HG02981 (cell line): ENCODE data around the gene PYM1.

Experiments used
- ATAC-seq: cut with Tn5 transposase; IDR thresholded peaks from one replicate; pipeline ENCODE4 v1.9.1; 2021; ENCODE audit warnings: mild to moderate bottlenecking, moderate library complexity; ENCODE audit not compliant: unreplicated experiment

The PYM1 gene

GRCh38 chr12:55927588-55928502, at the start of gene PYM1:
Gene PYM1, minus strand, starts transcription at chr12:55927894. Its CDS starts 133 bp downstream, at chr12:55927761.
- peak; percentile 28 for ATAC-seq

DNA sequence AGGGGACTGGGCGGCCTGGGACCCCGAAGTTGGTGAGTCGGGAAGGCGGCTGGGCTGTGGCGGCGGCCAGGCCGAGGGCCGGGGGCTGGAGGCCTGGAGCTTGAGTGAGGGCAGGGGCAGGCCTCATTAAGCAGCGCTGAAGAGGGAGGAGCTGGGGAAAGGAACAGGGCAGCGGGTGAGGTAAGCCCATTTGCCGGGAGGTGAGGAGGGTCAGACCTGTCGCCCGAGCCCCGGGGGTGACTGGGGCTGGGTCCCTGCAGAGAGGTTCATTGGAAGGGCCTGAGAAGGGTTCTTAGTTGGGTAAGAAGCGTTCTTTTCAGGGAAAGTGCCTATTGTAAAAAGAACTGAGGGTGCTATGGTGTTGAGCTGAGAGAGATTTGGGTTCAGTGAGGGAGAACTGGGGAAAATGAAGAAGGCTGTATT, 46.6 kb upstream of the PYM1 start:
- peak; percentile 14 for ATAC-seq

DNA sequence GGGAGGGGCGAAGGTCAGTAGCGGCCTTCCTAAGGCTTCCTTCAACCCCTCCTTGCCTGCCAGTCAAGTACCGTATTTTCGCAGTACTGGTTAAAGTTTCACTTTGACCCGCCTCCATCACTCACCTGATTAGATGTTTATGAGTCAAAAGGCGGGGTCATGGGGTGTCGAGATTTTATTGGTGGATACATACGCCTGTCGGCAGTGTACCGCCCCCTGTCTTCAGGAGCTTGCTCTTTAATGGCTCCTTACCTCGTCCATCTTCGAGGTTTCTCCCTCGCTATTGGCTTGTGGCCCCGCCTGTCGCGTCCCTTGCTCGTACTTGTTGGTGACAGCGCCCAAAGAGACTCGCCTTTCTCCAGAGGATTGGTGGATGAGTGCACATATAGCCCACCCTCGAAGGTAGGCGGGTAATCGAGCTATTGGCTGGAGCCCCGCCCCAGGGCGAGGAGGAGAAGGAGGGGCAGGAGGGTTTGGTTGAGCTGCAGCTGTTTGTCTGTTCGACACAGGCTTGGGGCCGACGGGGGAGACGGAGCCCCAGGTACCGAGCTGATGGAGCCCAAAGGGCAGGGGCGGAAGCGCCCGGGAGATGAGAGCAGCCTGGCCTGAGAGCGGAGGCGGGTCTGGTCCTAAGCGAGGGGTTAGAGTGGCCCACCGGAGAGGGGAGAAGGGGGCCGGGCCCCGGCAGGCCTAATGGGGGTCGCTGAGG, 46.1 kb upstream of the PYM1 start, which contains the start of gene RAB5B:
RAB5B (plus strand) TSS at position 480 of the 709 bp plus-strand sequence. CDS start 12,883 bp downstream, outside the sequence.
- ATAC-seq: peak; percentile 93

DNA sequence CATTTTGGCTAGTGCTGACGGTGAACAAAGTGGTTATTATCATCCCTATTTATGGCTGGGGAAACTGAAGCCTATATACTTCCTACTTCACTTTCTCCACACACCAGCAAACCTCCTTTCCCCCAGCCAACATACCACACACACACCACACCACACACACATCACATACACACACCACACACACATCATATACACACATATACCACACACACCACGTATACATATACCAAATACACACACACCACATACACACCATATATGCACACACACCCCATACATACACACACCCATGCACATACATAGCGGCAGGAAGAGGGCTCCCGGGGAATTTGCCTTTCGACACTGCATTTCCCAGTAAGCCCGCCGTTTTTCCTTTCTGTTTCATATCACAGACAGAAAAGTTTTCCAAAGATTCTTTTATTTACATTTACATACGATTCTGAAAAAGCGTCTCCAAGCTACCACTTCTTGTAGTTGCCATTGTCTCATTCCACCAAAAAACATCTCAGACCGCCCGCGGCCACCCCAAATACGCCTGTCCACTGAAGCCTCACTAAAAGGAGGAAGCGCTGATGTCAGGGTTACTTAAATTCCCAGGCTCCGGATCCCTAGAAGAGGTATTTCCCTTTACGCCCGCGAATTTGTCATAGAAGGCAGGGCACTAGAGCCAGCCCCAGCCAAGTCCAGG, 45.4 kb upstream of the PYM1 start:
- no peak for ATAC-seq

DNA sequence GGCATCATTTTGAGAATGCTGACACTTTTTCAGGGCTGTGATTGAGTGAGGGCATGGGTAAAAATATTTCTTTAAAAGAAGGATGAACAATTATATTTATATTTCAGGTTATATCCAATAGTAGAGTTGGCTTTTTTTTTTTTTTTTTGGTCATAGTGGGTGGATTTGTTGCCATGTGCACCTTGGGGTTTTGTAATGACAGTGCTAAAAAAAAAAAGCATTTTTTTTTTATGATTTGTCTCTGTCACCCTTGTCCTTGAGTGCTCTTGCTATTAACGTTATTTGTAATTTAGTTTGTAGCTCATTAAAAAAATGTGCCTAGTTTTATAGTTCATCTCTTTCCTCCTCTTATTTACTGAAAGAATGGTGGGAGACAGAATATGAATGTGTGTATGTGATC, 44.8 kb upstream of the PYM1 start:
- no peak for ATAC-seq

DNA sequence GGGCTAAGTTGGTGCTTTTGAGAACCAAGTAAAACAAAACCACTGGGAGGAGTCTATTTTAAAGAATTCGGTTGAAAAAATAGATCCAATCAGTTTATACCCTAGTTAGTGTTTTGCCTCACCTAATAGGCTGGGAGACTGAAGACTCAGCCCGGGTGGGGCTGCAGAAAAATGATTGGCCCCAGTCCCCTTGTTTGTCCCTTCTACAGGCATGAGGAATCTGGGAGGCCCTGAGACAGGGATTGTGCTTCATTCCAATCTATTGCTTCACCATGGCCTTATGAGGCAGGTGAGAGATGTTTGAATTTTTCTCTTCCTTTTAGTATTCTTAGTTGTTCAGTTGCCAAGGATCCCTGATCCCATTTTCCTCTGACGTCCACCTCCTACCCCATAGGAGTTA, 44.3 kb upstream of the PYM1 start:
- ATAC-seq: no peak

GRCh38 chr12:55970775-55971174, 43.1 kb upstream of the PYM1 start:
- ATAC-seq: no peak

DNA sequence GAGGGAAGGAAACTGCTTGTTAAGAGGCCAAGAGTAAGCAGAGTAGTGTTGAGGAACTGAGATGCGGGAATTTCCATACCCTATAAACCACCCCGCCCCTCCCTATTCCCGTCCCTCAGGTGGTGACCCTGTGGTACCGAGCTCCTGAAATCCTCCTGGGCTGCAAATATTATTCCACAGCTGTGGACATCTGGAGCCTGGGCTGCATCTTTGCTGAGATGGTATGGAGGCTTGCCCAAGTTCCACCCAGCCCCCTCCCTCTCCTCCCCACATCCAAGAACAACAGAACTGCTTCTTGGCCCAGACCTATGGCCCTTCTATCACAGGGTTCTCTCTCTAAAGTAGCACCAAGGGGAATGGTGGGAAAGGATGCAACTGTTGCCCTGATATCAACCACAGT, 41.7 kb upstream of the PYM1 start:
- ATAC-seq: no peak

GRCh38 chr12:55966408-55967281, 39.0 kb upstream of the PYM1 start, which contains the start of gene CDK2:
Gene CDK2, plus strand, starts transcription at chr12:55966830. Its CDS starts 179 bp downstream, at chr12:55967009.
- peak; percentile 94 for ATAC-seq

- no peak for ATAC-seq
Observed at GRCh38 chr12:55965941-55966407, 38.3 kb upstream of the PYM1 start, which contains the start of gene PMEL. Gene PMEL, minus strand, starts transcription at chr12:55966042. Its CDS starts 31 bp downstream, at chr12:55966011.

DNA sequence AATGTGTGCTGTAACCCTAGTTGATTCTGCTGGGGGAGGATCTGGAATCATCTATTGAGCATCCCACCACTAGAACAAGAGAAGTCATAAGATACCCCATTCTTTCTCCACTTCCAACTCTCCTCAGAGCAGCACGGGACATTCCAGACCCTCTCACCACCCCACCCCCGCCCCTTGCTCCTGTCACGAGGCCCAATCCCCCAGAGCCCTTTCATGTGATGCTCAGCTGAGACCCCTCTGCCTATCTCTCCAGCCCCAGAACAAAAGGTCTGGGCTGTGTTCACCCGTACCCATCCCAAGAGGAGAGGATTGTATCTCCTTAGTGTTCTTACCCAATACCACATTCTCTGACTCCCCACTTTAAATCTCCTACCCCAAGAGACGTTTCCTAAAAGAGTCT, 37.5 kb upstream of the PYM1 start:
- no peak for ATAC-seq

DNA sequence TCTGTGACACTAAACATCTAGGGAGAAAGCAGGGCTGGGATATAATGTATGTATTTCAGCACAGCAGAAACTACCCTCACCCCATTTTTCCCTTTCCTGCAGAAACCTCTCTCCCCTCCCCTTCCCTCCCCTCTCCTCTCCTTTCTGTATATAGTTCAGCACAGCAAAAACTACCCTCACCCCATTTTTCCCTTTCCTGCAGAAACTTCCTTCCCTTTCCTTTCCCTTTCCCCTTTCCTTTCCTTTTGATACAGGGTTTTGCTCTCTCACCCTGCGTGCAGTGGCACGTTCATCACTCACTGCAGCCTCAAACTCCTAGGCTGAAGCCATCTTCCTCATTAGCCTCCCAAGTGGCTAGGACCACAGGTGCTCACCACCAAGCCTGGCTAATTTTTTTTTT, 36.1 kb upstream of the PYM1 start:
- ATAC-seq: no peak

DNA sequence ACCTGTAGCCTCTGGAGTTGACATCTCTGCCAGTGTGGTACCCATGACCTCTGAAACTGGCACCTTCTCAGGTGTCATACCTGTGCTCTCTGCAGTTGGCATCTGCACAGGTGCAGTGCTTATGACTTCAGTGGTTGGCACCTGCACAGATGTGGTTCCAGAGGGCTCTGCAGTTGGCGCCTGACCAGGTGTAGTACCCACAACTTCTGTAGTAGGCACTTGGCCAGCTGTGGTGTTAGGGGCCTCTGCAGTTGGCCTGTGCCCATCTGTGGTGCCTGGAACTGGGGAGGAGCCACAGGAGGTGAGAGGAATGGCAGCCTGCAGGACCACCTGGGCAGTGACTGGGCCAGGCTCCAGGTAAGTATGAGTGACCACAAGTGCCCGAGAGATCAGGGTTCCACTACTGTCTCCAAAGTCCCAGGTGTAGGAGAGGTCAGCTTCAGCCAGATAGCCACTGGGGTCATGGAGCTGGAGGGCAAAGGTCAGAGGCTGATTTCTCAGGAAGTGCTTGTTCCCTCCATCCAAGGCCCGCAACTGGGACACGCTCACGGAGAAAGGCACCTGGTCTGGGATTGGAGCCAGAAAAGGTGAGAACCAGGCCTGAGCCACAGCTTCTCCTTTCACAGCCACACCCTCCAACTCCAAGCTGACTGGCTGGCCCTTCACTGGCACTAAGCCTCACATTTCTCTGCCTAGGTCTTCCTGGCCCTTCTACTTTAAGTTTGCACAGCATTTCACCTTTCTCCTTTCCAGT, 29.6 kb upstream of the PYM1 start:
- ATAC-seq: no peak

DNA sequence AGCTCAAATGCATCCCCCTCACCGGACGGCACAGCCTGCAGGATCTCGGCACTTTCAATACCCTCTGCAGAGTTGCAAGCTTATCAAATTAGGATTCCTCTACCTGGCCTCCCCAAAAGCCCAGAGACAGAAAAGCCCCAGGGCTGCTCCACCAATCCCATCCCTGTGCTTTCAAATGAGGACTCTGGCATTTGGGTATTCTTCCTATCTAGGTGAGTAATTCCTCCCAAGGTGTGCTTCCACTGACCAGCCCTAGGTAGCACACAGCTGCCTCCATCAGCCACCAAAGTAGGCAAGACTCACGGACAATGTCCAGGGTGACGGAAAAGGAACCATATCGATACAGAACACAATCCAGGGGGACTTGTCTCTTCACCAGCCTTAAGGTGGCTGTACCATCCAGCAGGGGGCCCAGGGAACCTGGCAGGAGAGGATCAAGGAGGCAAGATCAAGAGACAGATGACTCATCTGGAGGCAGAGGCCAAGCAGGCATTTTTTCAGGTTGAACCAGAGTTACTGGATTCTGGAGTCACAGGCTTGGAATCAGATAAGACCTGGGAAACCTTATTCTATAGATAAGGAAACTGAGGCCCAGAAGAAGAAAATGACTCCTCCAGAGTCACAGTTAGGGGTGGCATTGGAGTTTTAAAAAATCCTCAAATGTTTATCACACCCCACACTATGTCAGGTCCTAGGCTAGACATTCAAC, 28.3 kb upstream of the PYM1 start:
- ATAC-seq: no peak

- no peak for ATAC-seq
Observed at GRCh38 chr12:55955344-55955743, 27.6 kb upstream of the PYM1 start.

DNA sequence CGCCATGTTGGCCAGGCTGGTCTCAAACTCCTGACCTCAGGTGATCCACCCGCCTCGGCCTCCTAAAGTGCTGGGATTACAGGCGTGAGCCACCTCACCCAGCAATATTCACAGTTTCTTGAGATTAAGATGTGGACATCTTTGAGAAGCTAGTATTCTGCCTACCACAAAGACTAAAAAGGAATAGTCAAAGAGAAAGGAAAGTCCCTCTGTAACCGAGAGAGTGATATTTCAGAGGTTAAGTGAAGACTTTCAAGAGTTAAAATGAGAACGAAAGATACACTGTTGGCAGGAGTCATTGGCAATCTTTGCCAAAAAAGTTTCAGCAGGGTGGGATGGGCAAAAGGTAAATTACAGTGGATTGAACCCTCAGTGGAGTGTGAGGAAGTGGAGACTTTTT, 18.9 kb upstream of the PYM1 start:
- no peak for ATAC-seq

- ATAC-seq: no peak
Observed at GRCh38 chr12:55942577-55943136, 15.0 kb upstream of the PYM1 start.

DNA sequence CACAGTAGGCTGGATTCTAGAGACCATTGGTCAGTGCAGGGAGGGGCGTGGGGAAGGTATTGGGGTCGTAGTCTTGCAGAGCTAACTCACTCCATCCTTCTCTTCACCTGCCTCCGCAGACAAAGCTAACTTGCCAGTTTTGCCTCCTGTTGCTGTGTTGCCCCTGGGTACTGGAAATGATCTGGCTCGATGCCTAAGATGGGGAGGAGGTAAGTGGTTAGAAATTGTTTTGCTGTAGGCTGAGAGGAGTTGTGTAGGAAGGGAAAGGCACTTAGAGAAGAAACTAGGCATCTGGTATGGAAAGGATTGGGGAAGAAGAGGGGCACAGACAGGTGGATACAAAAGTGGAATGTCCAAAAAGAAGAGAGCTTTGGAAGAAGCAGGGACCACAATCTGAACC, 14.4 kb upstream of the PYM1 start:
- no peak for ATAC-seq
